DMS53 treated with DMSO at 0.1 percent for 48 hours (cell line): ENCODE results near the gene PPFIBP1.

Source experiments
- DNase-seq: peaks from one replicate; lab custom pipeline; 2025; ENCODE audit not compliant: unreplicated experiment; lab: John Stamatoyannopoulos, UW

The PPFIBP1 gene

DNA sequence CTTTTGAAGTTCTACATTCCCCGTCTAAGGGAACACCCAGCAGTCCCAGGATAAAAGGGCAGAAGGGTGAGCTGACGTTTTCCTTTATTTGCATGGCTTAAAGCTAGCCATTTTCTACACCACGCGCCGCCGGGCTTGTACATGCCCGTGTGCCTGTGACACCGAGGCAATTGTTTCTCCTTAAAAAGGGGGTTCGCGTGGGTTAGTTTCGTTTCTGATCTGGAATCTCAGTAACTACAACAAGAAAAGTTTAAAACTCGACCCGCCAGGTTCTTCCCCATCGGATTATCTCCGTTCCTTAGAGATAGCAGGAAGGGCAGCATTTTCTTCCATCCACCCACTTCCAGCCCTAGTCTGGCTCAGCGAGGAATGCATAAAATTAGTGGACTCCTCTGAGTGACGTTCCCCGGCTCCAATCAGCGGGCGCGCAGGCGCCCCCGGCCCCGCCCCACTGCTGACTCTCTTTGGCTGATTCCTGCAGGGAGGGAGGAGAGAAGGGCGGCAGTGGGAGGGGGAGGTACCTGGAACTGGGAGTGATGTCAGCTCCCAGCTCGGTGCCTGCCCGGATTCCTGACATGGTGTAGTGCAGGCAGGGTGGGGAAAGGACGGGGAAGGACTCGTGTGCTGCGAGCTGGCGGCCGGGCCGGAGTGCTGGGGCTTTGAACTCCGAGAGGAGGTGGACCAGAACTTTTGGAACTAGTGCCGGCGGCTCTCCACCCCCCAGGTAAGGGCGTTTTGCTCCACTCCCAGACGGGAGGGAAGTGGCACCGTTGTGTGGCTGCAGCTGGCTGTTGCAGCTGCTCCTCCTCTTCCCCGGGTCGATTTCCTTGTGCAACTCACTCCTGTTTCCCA lies at the start of gene PPFIBP1:
PPFIBP1 (plus strand) TSS at position 565 of the 852 bp plus-strand sequence. CDS start 109,191 bp downstream, outside the sequence.
- peak; percentile 99 for DNase-seq

DNA sequence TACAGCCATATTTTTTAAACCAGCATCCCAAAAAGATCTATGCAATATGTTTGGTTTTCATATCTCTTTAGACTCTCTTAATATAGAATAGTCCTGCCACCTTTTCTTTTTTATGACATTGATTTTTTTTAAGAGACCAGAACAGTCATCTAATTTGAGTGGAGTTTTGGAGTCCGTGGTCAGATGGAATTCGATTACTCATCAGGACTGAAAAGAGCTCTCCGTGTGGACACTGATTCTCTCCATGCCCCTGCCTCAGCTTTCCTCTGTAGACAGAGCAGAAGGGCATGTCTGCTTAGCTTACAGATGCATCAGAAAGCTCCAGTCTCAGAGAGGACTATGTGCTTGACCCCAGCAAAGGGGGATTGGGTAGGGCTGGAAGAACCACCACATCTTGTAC lies 49.7 kb upstream of the PPFIBP1 start:
- no peak for DNase-seq

DNA sequence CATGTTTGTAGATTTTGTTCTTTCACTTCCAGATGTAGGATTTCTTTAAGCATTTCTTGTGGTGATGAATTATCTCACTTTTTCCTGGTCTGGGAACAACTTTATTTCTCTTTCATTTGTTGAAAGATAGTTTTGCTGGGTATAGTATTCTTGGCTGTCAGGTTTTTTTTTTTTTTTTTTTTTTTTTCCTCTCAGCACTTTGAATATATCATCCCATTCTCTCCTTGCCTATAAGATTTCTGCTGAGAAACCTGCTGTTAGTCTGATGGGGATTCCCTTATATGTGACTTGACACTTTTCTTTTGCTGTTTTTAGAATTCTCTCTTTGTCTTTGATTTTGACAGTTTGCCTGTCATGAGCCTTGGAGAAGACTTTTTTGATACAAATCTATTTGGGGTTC lies 47.0 kb upstream of the PPFIBP1 start:
- no peak for DNase-seq

DNA sequence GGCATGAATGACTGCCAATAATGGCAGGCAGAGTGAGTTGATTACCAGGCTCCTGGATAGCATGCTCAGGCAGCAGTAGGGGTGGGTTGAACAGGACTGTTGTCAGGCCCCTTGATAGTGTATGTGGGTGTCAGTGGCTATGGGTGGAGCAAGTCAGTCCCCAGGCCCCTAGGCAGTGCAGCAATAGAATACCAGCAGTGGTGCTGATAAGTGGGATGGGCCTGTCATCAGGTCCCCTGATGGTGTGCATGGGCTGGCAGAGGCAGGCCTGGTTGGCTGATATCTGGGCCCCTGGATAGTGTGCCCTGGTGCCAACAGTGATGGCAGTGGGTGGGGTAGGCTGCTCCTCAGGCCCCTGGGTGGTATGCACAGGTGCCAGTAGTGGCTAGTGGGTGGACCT lies 45.1 kb upstream of the PPFIBP1 start:
- no peak for DNase-seq

DNA sequence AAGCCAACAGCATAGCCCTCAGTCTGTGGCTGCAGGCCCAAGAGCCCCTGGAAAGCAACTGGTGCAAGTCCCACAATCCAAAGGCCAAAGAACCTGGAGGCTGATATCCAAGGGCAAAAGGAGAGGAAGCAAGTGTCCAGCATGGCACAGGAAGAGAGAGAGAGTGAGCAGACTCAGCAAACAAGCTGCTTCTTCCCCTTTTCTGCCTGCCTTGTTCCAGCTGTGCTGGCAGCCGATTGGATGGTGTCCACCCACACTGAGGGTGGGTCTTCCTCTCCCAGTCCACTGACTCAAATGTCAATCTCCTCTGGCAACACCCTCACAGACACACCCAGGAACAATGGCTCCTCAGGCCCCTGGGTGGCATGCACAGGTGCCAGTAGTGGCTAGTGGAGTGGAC lies 44.0 kb upstream of the PPFIBP1 start:
- DNase-seq = no peak

DNA sequence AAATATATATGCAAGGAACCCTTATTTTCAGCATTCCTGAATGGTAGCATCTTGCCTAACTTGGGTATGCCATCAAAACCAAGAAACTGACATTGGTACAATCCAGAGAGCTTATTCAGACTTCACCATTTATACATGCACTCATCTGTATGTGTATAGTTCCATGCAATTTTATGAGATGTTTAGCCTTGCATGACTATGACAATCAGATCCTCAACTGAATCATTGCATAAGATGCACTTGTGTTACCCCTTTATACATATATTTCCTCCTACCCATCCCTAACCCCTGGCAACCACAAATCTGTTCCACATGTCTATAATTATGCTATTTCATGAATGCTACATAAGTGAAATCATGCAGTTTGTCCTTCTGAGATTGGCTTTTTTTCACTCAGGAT lies 37.0 kb upstream of the PPFIBP1 start:
- no peak for DNase-seq

DNA sequence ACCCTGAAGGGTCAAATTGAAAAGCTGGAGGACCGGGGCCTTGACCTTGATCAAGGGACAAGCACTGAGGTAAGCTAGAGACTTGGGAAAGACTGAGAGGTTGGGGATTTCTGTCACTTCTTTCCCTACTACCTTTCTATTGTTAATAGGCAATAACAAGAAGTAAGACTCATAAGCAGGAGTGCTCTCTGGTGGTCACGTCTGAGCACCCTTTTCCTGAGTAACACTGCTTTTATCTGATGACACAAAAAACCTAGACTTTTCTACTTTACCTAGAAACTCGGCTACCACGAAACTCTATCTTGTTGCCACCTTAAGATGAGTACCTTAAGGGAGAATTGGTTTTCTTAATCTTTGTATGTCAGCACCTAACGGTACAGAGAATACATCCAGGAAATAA lies 35.5 kb upstream of the PPFIBP1 start:
- DNase-seq = no peak

DNA sequence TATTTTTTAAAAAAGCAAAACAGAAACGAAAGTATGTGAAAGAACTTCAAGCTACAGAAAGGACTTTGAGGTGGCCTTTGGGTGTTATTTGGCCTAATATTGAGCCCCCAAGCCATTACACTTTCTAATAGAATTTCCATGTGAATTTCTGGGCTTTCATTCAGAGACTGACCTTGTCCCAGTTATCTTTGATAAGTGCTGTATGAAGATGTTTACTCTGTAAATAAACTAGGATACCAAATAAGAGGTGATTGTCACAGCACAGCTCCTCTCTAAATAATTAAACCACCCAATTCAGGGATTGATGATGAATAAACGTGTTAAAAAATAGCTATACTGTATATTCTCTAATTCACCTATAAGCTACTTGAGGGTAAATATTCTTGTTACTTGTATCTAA lies 32.8 kb upstream of the PPFIBP1 start:
- peak; percentile 43 for DNase-seq

DNA sequence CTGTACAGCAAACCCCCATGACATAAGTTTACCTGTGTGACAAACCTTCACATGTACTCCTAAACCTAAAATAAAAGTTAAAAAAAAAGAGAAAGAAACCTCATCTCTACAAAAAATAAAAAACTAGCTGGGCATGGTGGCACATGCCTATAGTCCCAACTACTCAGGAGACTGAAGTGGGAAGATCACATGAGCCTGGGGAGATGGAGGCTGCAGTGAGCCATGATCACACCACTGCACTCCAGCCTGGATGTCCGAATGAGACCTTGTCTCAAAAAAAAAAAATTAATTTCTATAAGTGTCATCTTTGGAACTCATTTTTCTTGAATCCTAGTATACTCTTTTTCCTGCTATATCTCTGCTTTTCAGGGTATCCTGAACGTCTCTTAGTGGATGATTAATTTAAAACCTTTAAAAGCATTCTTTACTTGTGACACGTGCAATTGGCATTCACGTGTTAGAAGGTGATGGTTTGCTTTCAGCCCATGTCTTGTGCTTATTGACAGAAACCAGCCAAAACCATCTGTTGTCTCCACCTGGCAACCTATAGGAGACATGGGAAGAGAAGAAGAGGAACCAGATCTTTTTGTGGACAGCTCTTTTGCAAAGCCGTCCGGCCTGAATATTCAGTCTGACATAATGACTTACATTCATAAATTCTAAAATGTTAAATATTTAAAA lies 30.6 kb upstream of the PPFIBP1 start:
- peak; percentile 27 for DNase-seq

DNA sequence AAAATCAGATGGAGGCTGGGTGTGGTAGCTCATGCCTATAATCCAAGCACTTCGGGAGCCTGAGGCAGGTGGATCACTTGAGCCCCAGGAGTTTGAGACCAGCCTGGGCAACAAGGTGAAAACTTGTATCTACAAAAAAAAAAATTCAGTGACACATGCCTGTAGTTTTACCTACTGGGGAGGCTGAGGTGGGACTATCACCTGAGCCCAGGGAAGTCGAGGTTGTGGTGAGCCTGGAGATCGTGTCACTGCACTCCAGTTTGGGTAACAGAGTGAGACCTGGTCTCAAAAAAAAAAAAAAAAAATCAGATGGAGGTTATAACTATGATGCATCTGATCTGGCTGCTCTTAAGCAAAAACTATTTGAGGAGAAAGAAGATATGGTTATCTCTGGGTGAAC lies 26.6 kb upstream of the PPFIBP1 start:
- DNase-seq = no peak

DNA sequence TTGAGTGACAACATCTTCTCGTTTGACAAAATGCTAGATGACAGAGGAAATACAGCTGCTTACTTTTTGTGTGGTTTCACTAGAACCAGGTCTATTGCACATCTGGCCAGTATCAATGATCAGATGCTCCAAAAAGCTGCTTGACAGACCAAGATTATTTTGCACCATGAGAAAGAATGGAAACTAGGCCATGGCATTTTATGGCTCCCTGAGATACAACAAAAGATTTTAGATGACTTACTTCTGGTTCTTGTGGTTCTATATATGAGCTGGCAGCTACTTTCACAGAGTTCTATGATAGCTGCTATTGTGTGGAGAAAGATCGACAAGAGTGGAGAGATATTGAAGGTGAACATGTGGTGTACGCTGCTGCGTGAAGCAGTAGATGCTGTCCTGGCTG lies 25.9 kb upstream of the PPFIBP1 start:
- no peak for DNase-seq

DNA sequence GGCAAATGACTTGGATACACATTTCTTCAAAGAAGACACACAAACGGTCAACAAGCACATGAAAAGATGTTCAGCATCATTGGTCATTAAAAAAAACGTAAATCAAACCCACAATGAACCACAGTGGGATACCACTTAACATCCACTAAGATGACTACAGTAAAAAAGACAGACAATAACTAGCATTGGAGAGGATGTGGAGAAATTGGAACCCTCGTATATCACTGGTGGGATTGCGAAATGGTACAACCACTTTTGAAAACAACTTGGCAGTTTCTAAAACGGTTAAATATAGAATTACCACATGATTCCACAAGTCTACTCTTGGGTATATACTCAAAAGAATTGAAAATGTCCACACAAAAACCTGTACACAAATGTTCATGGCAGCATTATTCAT lies 25.2 kb upstream of the PPFIBP1 start:
- DNase-seq = no peak

DNA sequence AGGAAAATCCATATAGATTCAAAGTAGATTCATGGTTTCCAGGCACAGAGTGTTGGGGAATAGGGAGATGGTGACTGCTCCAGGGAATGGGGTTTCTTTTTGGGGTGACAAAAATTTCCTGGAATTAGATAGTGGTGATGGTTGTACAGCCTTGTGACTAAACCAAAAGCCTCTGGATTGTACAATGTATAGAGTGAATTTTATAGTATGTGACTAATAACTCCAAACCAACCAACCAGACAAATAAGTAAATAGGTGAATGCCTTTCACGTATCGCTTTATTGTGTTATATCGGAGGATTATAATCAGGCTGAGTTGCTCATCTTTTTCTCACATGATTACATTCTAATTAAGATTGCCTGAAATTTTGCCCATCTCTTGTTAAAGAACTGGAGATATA lies 24.6 kb upstream of the PPFIBP1 start:
- DNase-seq = no peak

DNA sequence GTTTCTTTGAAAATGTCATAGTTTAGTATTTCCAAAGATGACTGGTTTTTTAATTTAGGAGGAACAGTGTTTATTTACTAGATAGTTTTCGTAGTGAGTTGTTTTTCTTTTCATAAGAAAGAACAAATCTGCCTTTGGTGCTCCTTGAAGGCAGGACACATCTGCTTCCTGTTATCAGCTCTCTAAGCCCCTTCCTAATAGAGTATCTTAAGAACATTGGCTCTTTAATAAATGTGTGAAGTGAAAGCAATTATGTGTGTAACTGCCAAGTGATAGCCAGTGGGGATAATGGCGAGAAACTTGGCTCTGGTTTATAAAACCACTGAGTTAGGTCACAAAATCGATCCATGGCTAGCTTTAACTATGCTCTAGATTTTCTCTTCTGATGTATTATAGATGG lies 23.5 kb upstream of the PPFIBP1 start:
- DNase-seq = no peak

DNA sequence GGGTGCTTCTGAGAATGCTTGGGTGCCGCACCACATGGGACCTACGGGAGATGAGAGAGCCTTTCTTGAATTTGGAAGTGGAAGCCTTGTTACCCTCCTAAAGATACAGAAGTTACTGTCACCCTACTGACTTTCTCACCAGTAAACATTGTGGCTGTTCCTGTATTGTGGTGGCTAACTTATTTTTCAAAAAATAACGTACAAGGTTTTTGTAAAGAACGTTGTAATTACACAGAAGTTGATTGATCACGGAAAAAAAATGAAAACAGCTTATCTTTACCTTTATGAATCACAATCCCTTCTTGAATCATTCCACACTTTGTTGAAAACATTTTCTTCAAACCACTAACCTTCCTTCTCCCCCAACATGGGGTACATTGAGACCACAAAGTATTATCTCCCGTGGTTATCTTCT lies 22.0 kb upstream of the PPFIBP1 start:
- DNase-seq = no peak

DNA sequence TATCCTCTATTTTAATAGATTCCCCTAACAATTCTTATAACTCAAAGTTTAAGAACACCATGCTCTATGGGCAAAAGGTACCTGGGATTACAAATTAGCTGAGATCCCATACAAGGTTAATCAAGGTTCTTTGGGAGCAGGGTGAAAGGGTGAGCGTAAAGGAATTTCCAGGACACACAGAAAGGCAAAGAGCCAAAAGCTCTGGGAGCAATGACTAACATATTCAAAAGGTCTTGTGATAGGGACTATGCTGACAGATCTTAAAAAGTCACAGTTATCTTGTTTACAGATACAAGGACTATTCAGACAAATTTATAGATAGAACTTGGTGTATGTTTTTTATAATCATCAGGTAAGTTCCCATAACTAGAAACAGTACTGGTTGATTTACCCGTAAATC lies 19.5 kb upstream of the PPFIBP1 start:
- DNase-seq = no peak

DNA sequence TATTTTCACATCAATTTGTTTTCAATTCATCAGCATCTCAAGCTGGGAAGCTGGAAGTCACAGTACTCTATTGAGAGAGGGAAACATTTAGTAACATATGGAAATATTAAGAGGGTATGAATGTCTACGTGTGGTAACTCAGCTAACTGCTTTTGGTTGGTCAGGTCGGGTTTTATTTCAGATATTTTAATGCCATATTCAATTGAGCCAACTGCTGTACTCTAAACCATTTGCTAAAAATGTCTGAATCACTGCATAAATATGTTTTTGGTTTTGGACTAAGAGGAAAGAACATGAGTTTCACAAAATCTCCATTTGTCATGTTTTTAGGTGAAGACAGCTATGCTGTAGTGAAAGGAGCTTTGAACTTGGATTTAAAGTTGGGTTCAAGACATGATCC lies 18.9 kb upstream of the PPFIBP1 start:
- no peak for DNase-seq

DNA sequence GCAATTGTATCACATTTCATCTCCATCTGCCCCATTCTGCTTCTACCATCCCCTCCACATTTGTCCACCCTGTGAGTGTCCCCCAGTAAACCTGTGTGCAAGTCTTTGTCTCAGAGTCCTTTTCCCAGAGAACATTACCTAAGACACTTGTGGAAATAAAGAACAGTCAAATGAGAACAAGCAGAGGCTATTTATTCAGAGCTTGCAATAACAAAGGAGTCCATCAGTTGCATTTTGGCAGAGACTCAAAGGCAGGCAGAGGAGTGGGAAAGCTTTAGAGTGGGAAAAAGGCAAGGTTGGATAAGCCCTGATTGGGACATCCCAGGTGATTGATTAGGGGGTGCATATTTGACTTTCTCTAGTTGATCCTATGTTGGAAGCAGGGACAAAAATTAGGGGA lies 18.2 kb upstream of the PPFIBP1 start:
- no peak for DNase-seq

DNA sequence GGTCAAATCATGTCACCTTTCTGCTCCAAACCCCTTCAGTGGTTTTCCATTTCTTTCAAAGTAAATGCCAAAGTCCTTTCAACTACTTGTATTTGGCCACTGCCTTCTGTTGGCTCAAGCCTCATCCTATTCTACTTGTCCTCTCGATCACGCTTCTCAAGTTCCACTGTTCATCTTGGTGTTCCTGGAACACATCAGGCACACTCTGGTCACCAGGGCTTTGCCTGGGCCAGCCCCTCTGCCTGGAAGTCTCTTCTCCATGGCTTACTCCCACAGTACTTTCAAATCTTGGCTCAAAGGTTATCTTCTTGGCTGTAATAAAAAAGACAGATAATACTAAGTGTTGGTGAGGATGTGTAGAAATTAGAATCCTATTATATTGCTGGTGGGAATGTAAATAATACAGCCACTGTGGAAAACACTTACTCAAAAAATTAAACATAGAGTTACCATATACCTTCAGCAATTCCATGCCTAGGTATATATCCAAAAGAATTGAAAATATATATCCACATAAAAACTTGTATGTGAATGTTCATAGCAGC lies 17.3 kb upstream of the PPFIBP1 start:
- no peak for DNase-seq

DNA sequence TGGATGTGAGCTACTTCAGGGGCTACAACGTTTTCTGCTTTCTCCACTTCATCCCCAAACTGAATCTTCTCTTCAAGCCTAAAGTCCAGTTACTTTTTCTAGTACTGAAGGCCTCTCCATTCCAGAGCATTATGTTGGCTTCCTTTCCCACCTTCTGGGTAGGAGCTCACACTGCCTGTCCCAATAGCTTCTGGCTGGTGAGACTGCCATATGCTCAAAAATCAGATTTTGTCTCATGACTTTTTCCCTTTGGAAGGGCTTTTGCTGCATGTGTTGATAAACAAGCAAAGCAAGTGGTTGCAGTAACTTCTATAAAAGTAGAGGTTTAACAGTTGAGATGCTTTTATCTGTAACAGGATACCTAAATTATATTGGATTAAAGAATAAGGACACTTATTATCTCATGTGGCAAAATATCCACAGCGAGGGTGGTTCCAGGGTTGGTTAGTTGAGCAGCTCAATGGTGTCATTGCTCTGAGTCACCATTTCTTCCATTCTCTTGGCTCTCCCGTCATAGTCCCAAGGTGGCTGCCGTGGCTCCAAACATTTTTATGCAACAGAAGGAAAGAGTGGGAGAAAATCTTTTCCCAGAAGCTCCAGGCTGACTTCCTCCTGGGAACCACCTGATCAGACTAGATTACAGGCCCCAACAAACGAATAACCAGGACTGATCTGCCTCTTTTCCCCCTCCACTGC lies 15.1 kb upstream of the PPFIBP1 start:
- DNase-seq = no peak

DNA sequence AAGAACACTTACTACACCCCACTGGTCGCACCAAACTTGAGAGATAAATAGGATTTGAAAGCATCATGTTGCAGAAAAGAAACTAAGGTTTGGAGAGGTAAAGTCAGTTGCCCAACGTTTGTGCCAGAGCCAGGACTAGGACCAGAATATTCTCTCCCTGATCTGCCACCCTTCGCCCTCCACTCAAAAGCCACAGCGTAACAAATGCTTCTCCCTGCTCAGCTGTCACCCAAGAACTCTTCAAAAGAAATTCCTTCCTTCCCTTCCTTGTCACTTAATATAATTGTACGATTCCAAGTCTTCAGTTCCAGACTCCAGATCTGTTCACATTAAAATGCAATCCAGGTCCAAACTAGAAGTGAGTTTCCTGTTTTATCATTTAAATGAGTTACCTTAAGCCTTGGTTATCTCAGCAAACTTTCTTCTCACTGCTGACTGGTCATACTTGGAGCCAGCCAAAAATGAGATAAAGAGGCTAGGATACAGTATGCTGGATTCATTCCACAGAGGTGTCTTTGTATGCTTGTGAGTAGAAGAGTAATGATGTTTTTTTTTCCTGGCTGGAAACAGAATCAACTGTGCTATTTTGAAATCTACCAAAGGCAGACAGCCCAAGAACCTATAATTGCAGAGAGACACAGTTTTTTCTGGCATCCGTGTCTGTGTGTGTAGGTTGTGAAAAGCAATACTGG lies 12.8 kb upstream of the PPFIBP1 start:
- no peak for DNase-seq
